GDM1 (cell line): ENCODE data around the gene OR8J3.
"Not testable (repeated sequence)": the region's sequence is repeated elsewhere in the genome, so short reads cannot be mapped to it uniquely, and the experiment has no call there.

ENCODE experiments used
- DNase-seq: peaks from one replicate; lab custom pipeline; 2025; lab: John Stamatoyannopoulos, UW

OR8J3 gene

GRCh38 chr11:56140151-56140661, at the start of gene OR8J3:
Gene OR8J3, minus strand, starts transcription at chr11:56140201. Its CDS starts 2,483 bp downstream, at chr11:56137718.
- DNase-seq, result no peak

GRCh38 chr11:56188602-56189001, 48.6 kb upstream of the OR8J3 start:
- no peak for DNase-seq

GRCh38 chr11:56183459-56183858, 43.5 kb upstream of the OR8J3 start:
- no peak for DNase-seq

GRCh38 chr11:56176318-56176717, 36.3 kb upstream of the OR8J3 start, which contains the start of gene OR5J2:
Gene OR5J2, plus strand, starts transcription at chr11:56176618. Its CDS starts 0 bp downstream, at chr11:56176618.
- DNase-seq, result no peak

- DNase-seq, result no peak
Observed at GRCh38 chr11:56172256-56172830, 32.3 kb upstream of the OR8J3 start.

GRCh38 chr11:56163804-56164203, 23.8 kb upstream of the OR8J3 start:
- DNase-seq, result no peak

GRCh38 chr11:56160217-56160616, 20.2 kb upstream of the OR8J3 start, which contains the start of gene OR8K5:
Gene OR8K5, minus strand, starts transcription at chr11:56160317. Its CDS starts 0 bp downstream, at chr11:56160317.
- DNase-seq, result no peak

GRCh38 chr11:56152333-56152732, 12.3 kb upstream of the OR8J3 start:
- no peak for DNase-seq

GRCh38 chr11:56151376-56151775, 11.4 kb upstream of the OR8J3 start:
- DNase-seq, result no peak

GRCh38 chr11:56143681-56144080, 3.7 kb upstream of the OR8J3 start:
- not testable (repeated sequence) for DNase-seq

- no peak for DNase-seq
Observed at GRCh38 chr11:56122073-56122472, 17.9 kb downstream of the OR8J3 start, which contains the start of gene OR8H3. Gene OR8H3, plus strand, starts transcription at chr11:56122373. Its CDS starts 0 bp downstream, at chr11:56122373.

GRCh38 chr11:56103210-56103737, 36.7 kb downstream of the OR8J3 start, which contains the start of gene OR8H2:
Gene OR8H2, plus strand, starts transcription at chr11:56103687. Its CDS starts 1,356 bp downstream, at chr11:56105043.
- DNase-seq, result no peak

- no peak for DNase-seq
Observed at GRCh38 chr11:56093008-56093407, 47.0 kb downstream of the OR8J3 start, which contains the start of gene OR8I2. Gene OR8I2, plus strand, starts transcription at chr11:56093308. Its CDS starts 0 bp downstream, at chr11:56093308.

GRCh38 chr11:56089697-56090096, 50.3 kb downstream of the OR8J3 start:
- no peak for DNase-seq
